ENCODE measurements around the gene FOXD2. TPM values are rescaled to one million over a fixed set of nuclear protein-coding genes. Genes with fewer than 3 reads are reported as not detected.

Gene FOXD2
- polyA plus RNA-seq, 2 of the 4 experiments (the other 2 are of a cell fraction): 0.13 to 0.35 TPM

GRCh38 chr1:47433477-47434050 lies 4.3 kb upstream of the FOXD2 start:
- Histone ChIP-seq H3K9me3 (no peaks in the 10 kb centered on the region), H3K4me3 (no peak overlapping the region), H3K27ac (no peak overlapping the region), H3K4me2 (no peak overlapping the region), H3K4me1 (peaks cover 12% of the 10 kb centered on the region; the same call in 1 of the 3 replicates)
- DNase-seq (ENCODE audit: low read depth in 1 of 2, low spot score in 1 of 2): no peak
- no peak for ATAC-seq
- CTCF ChIA-PET: interaction anchor here (0.6 to 12.6 kb wide), 5 partner anchors 8 to 289 kb away, joined by 3 to 313 read pairs (median 10); no protein-coding TSS in a partner anchor
- FAIRE-seq: no peak
- POLR2A ChIA-PET: no interaction called here
- WGBS (ENCODE audit: missing lambda C conversion rate): 93% methylated on average over 12 of the region's 30 CpGs
- TF ChIP-seq NR3C1 (IDR thresholded peaks at IDR 0.05) (no peak), ZC3H11A (IDR thresholded peaks at IDR 0.05) (no peak), POLR2A (IDR thresholded peaks at IDR 0.05; ENCODE audit: low read length) (no peak)

- no peak for DNase-seq (ENCODE audit: low read depth in 1 of 2, low spot score in 1 of 2)
- 94% methylated on average over 48 of the region's 51 CpGs for WGBS (ENCODE audit: missing lambda C conversion rate)
- H3K4me3 ChIP-seq: no peak overlapping the region
- no peak for ATAC-seq
- H3K27ac ChIP-seq: no peak overlapping the region
- no peak overlapping the region for H3K4me2 ChIP-seq
- POLR2A ChIA-PET: no interaction called here
- TF ChIP-seq JUN (IDR thresholded peaks at IDR 0.05) (no peak), REST (IDR thresholded peaks at IDR 0.05) (no peak), ZNF302 (CRISPR knock-in tag; IDR thresholded peaks at IDR 0.05) (no peak), MAZ (IDR thresholded peaks at IDR 0.05; ENCODE audit: borderline replicate concordance, low read depth, low read length) (no peak), EP300 (IDR thresholded peaks at IDR 0.05) (no peak), CHD2 (IDR thresholded peaks at IDR 0.05; ENCODE audit: low read length, partially characterized antibody) (no peak), MYC (IDR thresholded peaks at IDR 0.05; ENCODE audit: borderline replicate concordance, low read length) (no peak), RCOR1 (IDR thresholded peaks at IDR 0.05; ENCODE audit: low read depth, low read length) (no peak), EHMT2 (IDR thresholded peaks at IDR 0.05; ENCODE audit: low read depth) (no peak), NR3C1 (IDR thresholded peaks at IDR 0.05) (no peak), CEBPB (IDR thresholded peaks at IDR 0.05) (no peak), TP53 (CRISPR knock-in tag; IDR thresholded peaks at IDR 0.05) (no peak), JUNB (IDR thresholded peaks at IDR 0.05) (no peak), USF2 (IDR thresholded peaks at IDR 0.05) (no peak)
- FAIRE-seq: no peak
- CTCF ChIA-PET: interaction anchor here (1.0 to 12.6 kb wide), 6 partner anchors 9 to 289 kb away, joined by 3 to 313 read pairs (median 38); no protein-coding TSS in a partner anchor
- no peaks in the 10 kb centered on the region for H3K9me3 ChIP-seq
- peaks cover 12% of the 10 kb centered on the region; the same call in 1 of the 3 replicates for H3K4me1 ChIP-seq
Measured at GRCh38 chr1:47434051-47434842, 3.6 kb upstream of the FOXD2 start.

GRCh38 chr1:47435506-47436303 lies 2.1 kb upstream of the FOXD2 start:
- H3K9me3 ChIP-seq: no peaks in the 10 kb centered on the region
- POLR2A ChIA-PET: no interaction called here
- peak overlapping the region in 1 of 2 experiments; percentile 95; a peak in 2 of 6 replicates for H3K27ac ChIP-seq
- no peak for DNase-seq (ENCODE audit: low read depth in 1 of 2, low spot score in 1 of 2)
- no peak for ATAC-seq
- CTCF ChIA-PET: interaction anchor here (0.6 to 12.6 kb wide), 31 partner anchors 7 to 302 kb away, joined by 3 to 313 read pairs (median 4); no protein-coding TSS in a partner anchor
- TF ChIP-seq RAD21 (conservative IDR thresholded peaks at IDR 0.05 in 1 of 2, IDR thresholded peaks at IDR 0.05 in 1 of 2) (no peak), KDM1A (IDR thresholded peaks at IDR 0.05; ENCODE audit: low read depth) (0 out of 2 replicates have a peak, but pooled peaks have one; percentile 22)
- WGBS (ENCODE audit: missing lambda C conversion rate): 51% methylated on average over 6 of the region's 6 CpGs
- H3K4me2 ChIP-seq: peak overlapping the region; percentile 78
- no peak for FAIRE-seq
- peaks cover 12% of the 10 kb centered on the region; the same call in 1 of the 3 replicates for H3K4me1 ChIP-seq
- H3K4me3 ChIP-seq: peak overlapping the region; percentile 96

Measured in A549 (cell line).